ENCODE measurements around the gene NALCN.

Gene NALCN

GRCh38 chr13:101150998-101151397 lies 265.3 kb downstream of the NALCN start:
- CTCF ChIA-PET: interaction anchor here (0.6 kb wide), 3 partner anchors 152 to 1227 kb away, joined by 3 to 5 read pairs (median 3); no protein-coding TSS in a partner anchor
- H3K27ac ChIP-seq: no peak overlapping the region
- no peak for TF ChIP-seq CTCF (conservative IDR thresholded peaks at IDR 0.05; ENCODE audit: low read depth)
- no peak for DNase-seq (ENCODE audit: low spot score)
- POLR2A ChIA-PET (ENCODE audit: low non-redundant PET): no interaction called here

- ChIA-PET CTCF (interaction anchor here (0.6 to 1.3 kb wide), 3 partner anchors 62 to 154 kb away, joined by 3 to 5 read pairs (median 4); no protein-coding TSS in a partner anchor), POLR2A (ENCODE audit: low non-redundant PET) (no interaction called here)
- H3K27ac ChIP-seq: no peak overlapping the region
- DNase-seq (ENCODE audit: low spot score): no peak
- no peak for TF ChIP-seq CTCF (conservative IDR thresholded peaks at IDR 0.05; ENCODE audit: low read depth)
Measured at GRCh38 chr13:101149735-101150384, 266.4 kb downstream of the NALCN start.

DNA sequence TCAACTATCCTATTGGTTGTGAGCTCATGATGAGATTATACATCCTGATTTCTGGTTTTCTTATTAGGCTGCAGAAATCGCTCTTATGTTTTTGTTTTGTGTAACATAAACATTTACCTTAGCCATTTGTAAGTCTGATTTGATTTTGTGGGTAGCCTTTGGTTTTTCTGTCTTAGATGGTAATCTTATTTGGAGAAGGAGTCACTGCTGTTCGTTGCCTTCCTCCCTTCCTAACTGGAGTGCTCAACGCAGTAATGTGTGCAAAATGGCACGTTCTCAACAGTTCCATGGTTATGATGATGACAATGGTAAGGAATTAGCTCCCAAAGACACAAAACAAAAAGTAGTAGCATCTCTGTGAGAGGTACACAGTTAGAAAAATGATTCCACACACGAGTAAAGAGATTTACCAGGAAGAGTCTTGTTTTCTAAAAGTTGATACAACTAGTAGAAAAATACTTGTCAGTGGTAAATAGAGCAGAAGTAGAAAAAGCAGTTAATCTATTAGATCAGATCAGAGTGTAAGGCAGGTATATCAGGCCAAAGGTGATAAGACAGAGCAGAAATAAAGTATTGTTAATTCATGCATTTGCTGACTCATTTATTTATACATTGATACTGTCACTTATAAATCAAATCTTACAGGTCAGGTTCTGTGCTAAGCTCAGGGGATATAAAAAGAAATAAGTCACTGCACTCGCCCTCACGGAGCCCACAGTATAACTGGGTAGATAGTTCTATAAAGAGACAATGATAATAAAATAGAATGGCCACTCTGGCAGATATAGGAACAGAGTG lies 270.0 kb downstream of the NALCN start:
- DNase-seq (ENCODE audit: low spot score): no peak
- POLR2A ChIA-PET (ENCODE audit: low non-redundant PET): no interaction called here
- TF ChIP-seq CTCF (conservative IDR thresholded peaks at IDR 0.05; ENCODE audit: low read depth): no peak
- CTCF ChIA-PET: interaction anchor here (0.6 to 3.0 kb wide), 3 partner anchors 347 to 683 kb away, joined by 3 to 22 read pairs (median 3); no protein-coding TSS in a partner anchor
- H3K27ac ChIP-seq: no peak overlapping the region

GRCh38 chr13:101144808-101145419 lies 271.4 kb downstream of the NALCN start:
- DNase-seq (ENCODE audit: low spot score): peak; percentile 33
- TF ChIP-seq CTCF (conservative IDR thresholded peaks at IDR 0.05; ENCODE audit: low read depth): peak; percentile 73
- H3K27ac ChIP-seq: no peak overlapping the region
- CTCF ChIA-PET: interaction anchor here (0.5 to 3.0 kb wide), 22 partner anchors 9 to 1580 kb away, joined by 3 to 22 read pairs (median 4); no protein-coding TSS in a partner anchor
- POLR2A ChIA-PET (ENCODE audit: low non-redundant PET): no interaction called here

DNA sequence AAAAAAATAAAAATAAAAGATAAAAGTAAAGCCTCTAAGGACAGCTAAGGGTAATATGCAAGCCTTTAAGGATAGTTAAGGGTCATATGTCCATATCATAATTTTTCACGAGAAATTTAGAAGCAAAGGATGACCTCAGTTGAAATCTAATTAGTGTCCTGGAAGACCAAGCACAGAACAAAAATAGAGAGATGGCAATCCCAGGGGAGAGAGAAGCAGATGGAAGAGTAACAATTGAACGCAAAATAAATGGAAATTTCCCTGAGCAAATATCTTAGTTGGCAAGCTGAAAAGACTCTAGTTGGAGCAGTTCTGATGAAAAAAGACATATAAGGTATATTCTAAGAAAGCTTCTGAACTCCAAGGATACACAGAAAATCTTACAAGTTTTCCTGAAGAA lies 275.4 kb downstream of the NALCN start:
- no peak for DNase-seq (ENCODE audit: low spot score)
- H3K27ac ChIP-seq: no peak overlapping the region
- ChIA-PET POLR2A (ENCODE audit: low non-redundant PET) (no interaction called here), CTCF (interaction anchor here (0.7 kb wide), 1 partner anchor 219 kb away, joined by 3 read pairs; no protein-coding TSS in a partner anchor)
- TF ChIP-seq CTCF (conservative IDR thresholded peaks at IDR 0.05; ENCODE audit: low read depth): no peak

DNA sequence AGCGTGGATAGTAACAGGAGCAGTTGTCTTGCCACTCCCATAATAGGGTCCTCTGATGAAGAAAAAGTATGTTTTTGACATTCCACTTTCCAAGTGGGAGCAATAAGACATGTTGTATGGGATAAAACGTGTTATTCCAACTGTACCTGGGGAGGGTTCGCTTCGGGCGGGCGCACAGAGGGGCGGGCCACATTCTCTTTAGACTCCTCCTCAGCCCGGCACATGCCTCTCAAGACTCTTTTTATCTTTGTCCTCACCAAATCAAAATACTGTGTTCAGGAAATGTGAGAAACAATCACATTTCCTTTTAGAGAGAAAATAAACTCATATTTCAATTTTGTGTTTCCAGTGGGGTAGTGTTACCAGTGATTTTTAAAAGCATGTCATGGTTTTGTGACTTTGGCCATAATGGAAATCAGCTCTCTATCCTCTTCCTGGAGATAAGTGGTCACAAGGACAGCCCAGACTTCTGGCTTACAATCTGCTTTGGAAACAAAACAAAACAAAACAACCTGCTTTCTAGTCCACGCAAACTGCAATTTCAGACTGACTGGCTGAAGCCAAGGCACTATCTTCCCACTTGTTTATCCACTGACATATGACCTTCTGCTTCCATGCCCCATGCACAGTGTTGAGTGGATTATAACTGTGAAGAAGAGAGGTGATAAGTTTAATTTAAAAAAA lies 276.1 kb downstream of the NALCN start:
- POLR2A ChIA-PET (ENCODE audit: low non-redundant PET): no interaction called here

More for the DNA sequence above, 276.1 kb downstream of the NALCN start:
- no peak overlapping the region for H3K27ac ChIP-seq
- no peak for TF ChIP-seq CTCF (conservative IDR thresholded peaks at IDR 0.05; ENCODE audit: low read depth)
- DNase-seq (ENCODE audit: low spot score): no peak
- CTCF ChIA-PET: no interaction called here

Measured in RWPE1 (cell line).